HAP-1 (cell line): Measurements from ENCODE around the gene TMEM150A.
A peak's percentile ranks its signal among the peaks of the same experiment; 100 is the strongest.
"Not testable (repeated sequence)": the region's sequence is repeated elsewhere in the genome, so short reads cannot be mapped to it uniquely, and the experiment has no call there.

Experiments
- DNase-seq, 2 experiments: peaks; one replicate each; pipeline ENCODE4 v3.0.0-alpha.2; 2016 to 2020; ENCODE audit warnings: low spot score in 2 of 2
- H3K27me3 ChIP-seq: fragments of 250-450 bp; sonication (Bioruptor Pico); 2 replicates; pipeline ENCODE4 v1.5.1; 2020; ENCODE audit warnings: low read depth, mild to moderate bottlenecking, moderate library complexity
- H3K36me3 ChIP-seq: fragments of 250-450 bp; sonication (Bioruptor Pico); replicated peaks from 2 replicates; pipeline ENCODE4 v1.5.1; 2020; ENCODE audit warnings: mild to moderate bottlenecking
- H3K4me1 ChIP-seq: fragments of 250-450 bp; sonication (Bioruptor Pico); 2 replicates; pipeline ENCODE4 v1.5.1; 2020; ENCODE audit warnings: mild to moderate bottlenecking
- H3K4me3 ChIP-seq: fragments of 250-450 bp; sonication (Bioruptor Pico); 2 replicates; pipeline ENCODE4 v1.5.1; 2020; ENCODE audit warnings: mild to moderate bottlenecking, moderate library complexity
- H3K9me3 ChIP-seq: fragments of 250-450 bp; sonication (Bioruptor Pico); 2 replicates; pipeline ENCODE4 v1.5.1; 2020; ENCODE audit warnings: mild to moderate bottlenecking, moderate library complexity
- in situ Hi-C: fragments of 300-500 bp; cut with MboI; formaldehyde crosslinking; loops from 3 replicates; pipeline ENCODE4 v1.14.3; 2020; ENCODE audit warnings: low sequenced_read_pairs, inconsistent platforms, mixed read lengths

TMEM150A gene

DNA sequence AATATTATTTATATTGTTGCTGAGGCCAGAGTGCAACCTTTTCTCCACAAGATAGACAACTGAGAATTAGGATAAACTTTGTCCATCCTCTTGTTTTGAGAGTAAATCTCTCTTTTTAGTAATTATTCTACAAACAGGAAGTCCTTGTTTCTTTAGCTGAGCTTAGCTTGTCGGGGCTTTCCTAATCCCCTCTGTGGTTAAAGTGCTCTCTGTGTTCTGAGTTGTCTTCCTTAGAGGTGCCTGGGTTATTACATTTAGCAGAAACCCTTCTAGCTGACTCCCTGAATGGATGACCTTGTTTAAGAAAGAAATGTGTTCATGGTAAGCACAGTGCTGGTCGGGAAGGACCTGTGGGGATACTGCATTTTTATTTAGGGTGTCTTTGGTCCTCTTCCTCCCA lies 26.2 kb upstream of the TMEM150A start:
- H3K4me1 ChIP-seq: no peaks in the 10 kb centered on the region
- no peaks in the 10 kb centered on the region for H3K27me3 ChIP-seq
- in situ Hi-C loops: no loop called here
- no peak for DNase-seq
- no peak overlapping the region for H3K4me3 ChIP-seq
- no peaks in the 10 kb centered on the region for H3K9me3 ChIP-seq
- peaks cover 95% of the 10 kb centered on the region for H3K36me3 ChIP-seq

DNA sequence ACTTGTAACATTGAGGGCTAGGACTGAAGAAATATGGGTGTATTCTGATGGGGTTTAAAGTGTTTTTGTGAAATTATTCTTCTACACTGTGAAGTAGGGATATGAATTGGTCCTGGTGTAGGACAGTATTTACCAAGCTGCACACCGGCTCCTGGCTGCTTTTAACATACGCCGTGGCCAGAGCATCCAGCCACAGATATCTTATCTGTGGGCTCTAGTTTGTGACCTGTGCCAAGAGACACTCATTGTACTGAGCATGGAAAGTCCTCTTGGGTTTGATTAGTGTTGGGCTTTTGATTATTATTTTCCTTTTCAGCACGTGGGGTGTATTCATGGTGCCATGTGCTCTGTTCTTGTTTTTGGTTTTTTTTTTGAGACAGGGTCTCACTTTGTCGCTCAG lies 21.5 kb upstream of the TMEM150A start:
- Histone ChIP-seq H3K4me1 (peaks cover 5% of the 10 kb centered on the region), H3K27me3 (no peaks in the 10 kb centered on the region), H3K9me3 (no peaks in the 10 kb centered on the region), H3K36me3 (peaks cover 91% of the 10 kb centered on the region), H3K4me3 (no peak overlapping the region)
- no peak for DNase-seq
- in situ Hi-C loops: no loop called here

DNA sequence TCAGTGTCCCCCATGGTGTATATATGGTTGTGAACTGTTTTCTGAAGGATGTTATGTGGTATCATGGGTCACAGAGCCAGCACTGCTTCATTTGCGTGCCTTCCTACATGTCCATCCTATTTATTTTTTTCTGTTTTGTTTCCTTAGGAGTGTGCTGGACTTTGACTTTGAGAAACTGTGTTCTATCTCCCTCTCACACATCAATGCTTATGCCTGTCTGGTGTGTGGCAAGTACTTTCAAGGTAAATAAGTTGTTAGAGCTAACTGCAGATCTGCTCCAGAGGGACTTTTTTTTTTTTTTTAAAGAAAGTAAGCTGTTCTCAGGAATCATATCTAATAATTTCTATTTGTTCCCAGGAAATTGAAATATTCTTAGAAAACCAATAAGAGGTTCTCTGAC lies 18.8 kb upstream of the TMEM150A start:
- no peaks in the 10 kb centered on the region for H3K9me3 ChIP-seq
- in situ Hi-C loops: no loop called here
- H3K27me3 ChIP-seq: no peaks in the 10 kb centered on the region
- H3K4me3 ChIP-seq: no peak overlapping the region
- DNase-seq: no peak
- peaks cover 12% of the 10 kb centered on the region for H3K4me1 ChIP-seq
- peaks cover 65% of the 10 kb centered on the region for H3K36me3 ChIP-seq

DNA sequence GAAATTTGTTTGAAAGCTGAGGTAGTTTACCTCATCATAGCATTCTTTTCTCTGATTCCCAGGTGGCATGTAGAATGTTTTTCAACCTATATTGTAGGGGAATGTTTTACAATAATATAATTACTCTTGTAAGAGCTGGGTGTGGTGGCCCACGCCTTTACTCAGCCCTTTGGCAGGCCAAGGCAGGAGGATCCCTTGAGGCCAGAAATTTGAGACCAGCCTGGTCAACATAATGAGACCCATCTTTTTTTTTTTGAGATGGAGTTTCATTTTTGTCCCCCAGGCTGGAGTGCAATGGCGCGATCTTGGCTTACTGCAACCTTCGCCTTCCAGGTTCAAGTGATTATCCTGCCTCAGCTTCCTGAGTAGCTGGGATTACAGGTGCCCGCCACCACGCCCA lies 17.1 kb upstream of the TMEM150A start:
- no peak overlapping the region for H3K4me3 ChIP-seq
- H3K4me1 ChIP-seq: peaks cover 19% of the 10 kb centered on the region
- no peaks in the 10 kb centered on the region for H3K27me3 ChIP-seq
- peak in 1 of 2 experiments; percentile 48 for DNase-seq
- in situ Hi-C loops: loop anchor here (10.0 kb wide), 1 partner anchor 185 kb away; no protein-coding TSS in a partner anchor
- H3K9me3 ChIP-seq: no peaks in the 10 kb centered on the region
- H3K36me3 ChIP-seq: peaks cover 47% of the 10 kb centered on the region

DNA sequence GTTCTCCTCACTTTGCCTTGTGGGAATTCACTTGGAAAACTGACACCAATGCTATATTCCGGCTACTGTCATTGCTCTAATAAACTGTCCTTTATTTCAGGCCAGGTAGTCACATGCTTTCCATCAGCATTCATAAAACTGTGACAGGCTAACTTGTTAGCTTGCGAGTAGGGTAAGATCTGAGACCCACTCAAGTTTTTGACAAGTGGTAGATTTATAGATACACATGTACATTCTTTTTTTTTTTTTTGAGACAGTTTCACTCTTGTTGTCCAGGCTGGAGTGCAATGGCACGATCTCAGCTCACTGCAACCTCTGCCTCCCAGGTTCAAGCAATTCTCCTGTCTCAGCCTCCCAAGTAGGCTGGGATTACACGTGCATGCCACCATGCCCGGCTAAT lies 15.2 kb upstream of the TMEM150A start:
- not testable (repeated sequence) for H3K4me3 ChIP-seq, H3K27me3 ChIP-seq, H3K9me3 ChIP-seq, DNase-seq
- in situ Hi-C loops: loop anchor here (10.0 kb wide), 1 partner anchor 183 kb away; no protein-coding TSS in a partner anchor
- Histone ChIP-seq H3K36me3 (peaks cover 30% of the 10 kb centered on the region), H3K4me1 (peaks cover 19% of the 10 kb centered on the region)

DNA sequence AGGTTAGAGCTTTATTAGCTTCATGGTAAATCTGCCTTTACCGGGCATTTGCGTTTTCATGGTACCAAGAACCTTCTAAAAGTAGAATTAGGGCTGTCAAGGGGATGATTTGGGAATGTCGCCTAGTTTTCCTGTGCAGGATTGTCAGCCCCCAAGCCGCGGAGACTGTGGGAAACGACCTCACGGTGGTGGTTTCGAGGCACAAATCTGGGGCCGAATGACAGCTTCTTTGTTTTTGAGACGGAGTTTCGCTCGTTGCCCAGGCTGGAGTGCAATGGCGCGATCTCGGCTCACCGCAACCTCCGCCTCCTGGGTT lies 12.9 kb upstream of the TMEM150A start:
- Histone ChIP-seq H3K9me3 (no peaks in the 10 kb centered on the region; the same call in 1 of the 2 replicates), H3K27me3 (no peaks in the 10 kb centered on the region), H3K4me3 (peak overlapping the region; percentile 87), H3K4me1 (peaks cover 23% of the 10 kb centered on the region), H3K36me3 (peaks cover 12% of the 10 kb centered on the region)
- in situ Hi-C loops: loop anchor here (10.0 kb wide), 1 partner anchor 181 kb away; no protein-coding TSS in a partner anchor
- no peak for DNase-seq

DNA sequence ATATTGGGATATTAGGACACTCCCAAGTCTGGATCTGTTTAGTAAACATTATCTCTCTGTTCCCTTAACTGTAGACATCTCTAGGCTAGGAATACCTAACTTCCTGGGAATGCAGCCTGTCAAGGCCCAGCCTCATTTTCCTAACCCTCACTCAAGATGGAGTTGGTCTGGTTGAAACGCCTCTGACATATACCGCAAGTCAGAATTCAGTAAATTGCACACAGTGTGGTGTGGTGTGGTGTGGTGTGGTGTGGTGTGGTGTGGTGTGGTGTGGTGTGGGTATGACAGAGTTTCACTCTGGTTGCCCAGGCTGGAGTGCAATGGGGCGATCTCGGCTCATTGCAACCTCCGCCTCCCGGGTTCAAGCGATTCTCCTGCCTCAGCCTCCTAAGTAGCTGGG lies 12.3 kb upstream of the TMEM150A start:
- DNase-seq, H3K36me3 ChIP-seq, H3K4me3 ChIP-seq, H3K27me3 ChIP-seq, H3K9me3 ChIP-seq: not testable (repeated sequence)
- peaks cover 23% of the 10 kb centered on the region for H3K4me1 ChIP-seq
- in situ Hi-C loops: loop anchor here (10.0 kb wide), 1 partner anchor 180 kb away; no protein-coding TSS in a partner anchor

DNA sequence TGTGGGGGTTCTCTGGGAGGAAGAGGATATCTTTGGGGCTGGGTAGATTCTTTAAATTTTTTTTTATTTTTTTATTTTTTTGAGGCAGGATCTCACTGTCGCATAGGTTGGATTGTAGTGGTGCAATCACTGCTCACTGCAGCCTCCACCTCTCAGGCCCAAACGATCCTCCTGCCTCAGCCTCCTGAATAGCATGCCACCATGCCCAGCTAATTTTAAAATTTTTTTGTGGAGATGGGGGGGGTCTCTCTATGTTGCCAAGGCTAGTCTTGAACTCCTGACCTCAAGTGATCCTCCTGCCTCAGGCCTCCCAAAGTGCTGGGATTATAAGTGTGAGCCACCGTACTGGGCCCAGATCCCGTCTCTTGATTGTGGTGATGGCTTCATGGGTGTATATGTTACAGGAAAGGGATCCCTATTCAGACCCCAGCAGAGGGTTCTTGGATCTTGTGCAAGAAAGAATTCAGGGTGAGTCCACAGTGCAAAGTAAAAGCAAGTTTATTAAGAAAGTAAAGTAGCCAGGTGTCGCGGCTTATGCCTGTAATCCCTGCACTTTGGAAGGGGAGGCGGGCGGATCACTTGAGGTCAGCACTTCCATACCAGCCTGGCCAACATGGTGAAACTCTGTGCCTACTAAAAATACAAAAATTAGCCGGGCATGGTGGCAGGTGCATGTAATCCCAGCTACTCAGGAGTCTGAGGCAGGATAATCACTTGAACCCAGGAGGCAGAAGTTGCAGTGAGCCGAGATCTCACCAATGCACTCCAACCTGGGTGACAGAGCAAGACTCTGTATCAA lies 11.4 kb upstream of the TMEM150A start:
- H3K4me3 ChIP-seq: no peak overlapping the region
- in situ Hi-C loops: loop anchor here (10.0 kb wide), 1 partner anchor 179 kb away; no protein-coding TSS in a partner anchor
- DNase-seq: no peak
- H3K36me3 ChIP-seq: peaks cover 14% of the 10 kb centered on the region
- H3K9me3 ChIP-seq: no peaks in the 10 kb centered on the region; the same call in 1 of the 2 replicates
- H3K27me3 ChIP-seq: no peaks in the 10 kb centered on the region
- H3K4me1 ChIP-seq: peaks cover 17% of the 10 kb centered on the region

DNA sequence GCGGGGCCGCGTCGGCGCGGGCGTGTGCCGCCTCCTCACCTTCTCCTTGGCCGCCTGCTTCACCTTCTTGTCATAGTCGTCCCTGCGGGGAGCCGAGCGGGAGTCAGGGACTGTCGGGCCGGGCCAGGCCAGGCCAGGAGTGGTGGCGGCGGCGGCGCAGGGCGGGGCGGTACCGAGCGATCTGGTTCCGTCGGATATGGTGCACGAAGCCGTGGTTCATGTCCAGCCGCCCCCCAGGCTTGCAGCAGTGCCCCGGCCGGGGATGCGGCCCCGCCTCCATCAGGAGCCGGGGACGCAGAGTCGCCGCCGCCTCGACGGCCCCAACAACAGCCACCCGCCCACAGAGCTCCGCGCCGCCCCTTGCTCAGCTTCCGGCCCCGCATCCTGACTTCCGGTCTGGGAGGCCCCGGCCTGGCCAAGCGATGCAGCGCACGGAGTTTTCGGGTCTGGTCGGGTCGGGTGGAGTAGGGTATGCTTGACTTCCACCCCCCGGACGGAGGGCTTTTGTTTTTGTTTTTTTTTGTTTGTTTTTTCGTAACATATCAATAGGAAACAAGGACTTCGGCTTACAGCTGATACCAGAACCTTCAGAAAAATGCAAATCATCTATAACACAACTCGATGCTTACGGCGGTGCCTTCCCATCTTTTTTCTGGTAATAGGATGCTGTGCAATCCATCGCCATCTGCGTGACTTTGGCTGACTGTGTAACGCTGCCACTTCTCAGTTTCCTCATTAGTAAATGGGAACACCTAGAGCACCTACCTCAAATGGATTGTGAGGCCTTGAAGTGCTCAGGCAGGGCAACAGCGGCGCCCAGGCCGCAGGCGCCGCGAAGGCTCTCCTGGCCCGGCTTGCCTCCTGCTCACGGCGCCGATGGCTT lies 9.4 kb upstream of the TMEM150A start, which contains the start of gene C2orf68:
C2orf68 (minus strand) TSS at position 362 of the 883 bp plus-strand sequence; CDS start at position 280, 82 bp downstream.
- Histone ChIP-seq H3K4me1 (peaks cover 11% of the 10 kb centered on the region), H3K9me3 (no peaks in the 10 kb centered on the region; the same call in 1 of the 2 replicates), H3K27me3 (no peaks in the 10 kb centered on the region), H3K4me3 (peak within 1 kb of the TSS; percentile 86), H3K36me3 (peaks cover 27% of the 10 kb centered on the region)
- in situ Hi-C loops: loop anchor here (10.0 kb wide), 1 partner anchor 177 kb away; no protein-coding TSS in a partner anchor
- DNase-seq: peak; percentile 84 to 95

DNA sequence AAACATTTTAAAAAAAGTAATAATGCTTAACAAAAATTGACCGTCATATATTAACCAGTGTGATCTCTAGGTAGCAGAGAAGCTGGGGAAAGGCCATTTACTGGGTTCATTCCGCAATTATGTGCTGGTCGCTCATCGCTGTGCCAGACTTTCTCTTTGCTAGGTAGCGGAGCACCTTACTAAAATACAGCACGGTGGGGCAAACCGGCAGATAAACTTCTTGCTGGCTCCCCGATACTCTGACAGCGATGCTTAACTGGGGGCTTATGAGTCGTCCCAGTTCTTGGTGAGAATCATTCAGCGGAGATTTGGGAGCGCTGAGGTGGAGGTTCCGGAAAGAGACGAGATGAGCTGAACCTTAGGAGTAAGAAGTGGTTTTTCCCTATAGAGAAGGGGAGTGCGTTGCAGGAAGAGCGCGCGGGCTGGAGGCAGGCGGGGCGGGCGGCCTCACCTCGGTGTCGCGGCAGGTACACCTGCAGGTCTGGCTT lies 8.8 kb upstream of the TMEM150A start:
- DNase-seq: no peak
- H3K9me3 ChIP-seq: no peaks in the 10 kb centered on the region; the same call in 1 of the 2 replicates
- no peaks in the 10 kb centered on the region for H3K27me3 ChIP-seq
- in situ Hi-C loops: loop anchor here (10.0 kb wide), 1 partner anchor 176 kb away; no protein-coding TSS in a partner anchor
- peak overlapping the region; percentile 86 for H3K4me3 ChIP-seq
- peaks cover 27% of the 10 kb centered on the region for H3K36me3 ChIP-seq
- H3K4me1 ChIP-seq: peaks cover 14% of the 10 kb centered on the region

DNA sequence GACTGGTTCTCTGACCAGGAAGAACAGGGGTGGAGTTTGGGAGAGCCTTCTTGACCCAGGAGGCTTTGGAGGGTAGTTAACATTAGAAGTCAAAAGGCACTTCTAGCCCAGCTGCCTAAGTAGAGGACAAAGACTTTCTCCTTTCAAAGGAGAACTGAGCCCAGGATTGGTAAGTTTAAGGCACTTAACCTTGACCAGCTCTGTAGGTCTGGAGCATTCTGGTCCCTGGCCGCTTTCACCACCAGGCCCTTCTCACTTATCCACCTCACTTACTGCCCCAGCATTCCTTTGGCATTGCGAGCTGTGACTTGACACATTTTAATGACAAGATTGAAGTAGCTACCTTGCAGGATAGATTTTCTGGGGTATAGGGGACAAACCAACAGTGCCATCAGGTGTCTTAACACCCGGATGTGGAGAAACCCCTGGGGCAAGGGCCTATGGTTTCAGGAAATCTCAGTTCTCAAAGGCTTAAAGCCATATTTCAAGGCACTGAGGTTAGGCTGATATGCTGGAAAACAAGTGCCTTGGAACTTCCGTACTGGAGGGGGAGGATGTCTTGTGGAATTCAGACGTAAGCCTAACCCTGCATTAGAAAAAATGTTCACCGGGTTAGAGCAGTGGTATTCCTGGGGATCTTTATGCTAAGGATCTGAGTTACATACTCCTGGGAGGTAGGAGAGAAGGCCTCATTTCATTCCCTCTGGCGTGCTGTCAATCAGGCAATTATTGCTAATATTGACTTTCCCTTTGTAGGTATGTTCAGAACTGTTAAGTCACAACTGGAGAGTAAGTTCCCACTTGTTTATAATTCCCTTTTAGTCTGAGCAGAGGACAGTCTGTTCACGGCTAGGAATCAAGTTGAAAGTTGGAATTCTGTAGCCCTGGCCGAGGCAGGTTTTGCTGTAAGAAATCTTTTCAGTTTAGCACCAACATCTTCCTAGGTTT lies 5.0 kb upstream of the TMEM150A start:
- peaks cover 27% of the 10 kb centered on the region for H3K36me3 ChIP-seq
- no peaks in the 10 kb centered on the region; the same call in 1 of the 2 replicates for H3K9me3 ChIP-seq
- H3K4me3 ChIP-seq: no peak overlapping the region
- in situ Hi-C loops: no loop called here
- H3K4me1 ChIP-seq: peaks cover 23% of the 10 kb centered on the region
- no peaks in the 10 kb centered on the region for H3K27me3 ChIP-seq
- DNase-seq: no peak

DNA sequence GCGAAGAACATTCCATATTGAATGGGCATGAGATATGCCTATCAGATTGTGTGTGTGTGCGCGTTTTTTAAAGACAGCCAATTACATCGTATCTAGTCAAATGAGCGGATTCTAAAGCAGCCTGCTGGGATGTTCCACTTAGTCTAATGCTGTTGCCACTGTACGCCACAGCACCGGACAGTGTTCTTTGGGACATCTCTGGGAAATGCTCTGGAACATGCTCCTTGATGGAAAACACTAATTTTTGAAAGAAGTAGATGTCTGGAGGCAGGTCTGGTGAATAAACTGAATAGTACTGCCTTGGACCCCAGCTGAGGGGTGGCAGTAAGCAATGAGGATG lies 3.6 kb upstream of the TMEM150A start:
- Histone ChIP-seq H3K27me3 (no peaks in the 10 kb centered on the region), H3K9me3 (no peaks in the 10 kb centered on the region; the same call in 1 of the 2 replicates), H3K4me1 (peaks cover 21% of the 10 kb centered on the region), H3K4me3 (no peak overlapping the region), H3K36me3 (peaks cover 21% of the 10 kb centered on the region)
- in situ Hi-C loops: no loop called here
- no peak for DNase-seq
